Stimulated activated CD4-positive, alpha-beta T cell treated with anti-CD3 and anti-CD28 coated beads, Interleukin-4, amount 100 ng/mL, for 1 hour (primary cell): ENCODE data around the gene DNAH1.

Experiments used
- DNase-seq: peaks from one replicate; pipeline ENCODE4 v3.0.0-alpha.2; 2020

Gene DNAH1

DNA sequence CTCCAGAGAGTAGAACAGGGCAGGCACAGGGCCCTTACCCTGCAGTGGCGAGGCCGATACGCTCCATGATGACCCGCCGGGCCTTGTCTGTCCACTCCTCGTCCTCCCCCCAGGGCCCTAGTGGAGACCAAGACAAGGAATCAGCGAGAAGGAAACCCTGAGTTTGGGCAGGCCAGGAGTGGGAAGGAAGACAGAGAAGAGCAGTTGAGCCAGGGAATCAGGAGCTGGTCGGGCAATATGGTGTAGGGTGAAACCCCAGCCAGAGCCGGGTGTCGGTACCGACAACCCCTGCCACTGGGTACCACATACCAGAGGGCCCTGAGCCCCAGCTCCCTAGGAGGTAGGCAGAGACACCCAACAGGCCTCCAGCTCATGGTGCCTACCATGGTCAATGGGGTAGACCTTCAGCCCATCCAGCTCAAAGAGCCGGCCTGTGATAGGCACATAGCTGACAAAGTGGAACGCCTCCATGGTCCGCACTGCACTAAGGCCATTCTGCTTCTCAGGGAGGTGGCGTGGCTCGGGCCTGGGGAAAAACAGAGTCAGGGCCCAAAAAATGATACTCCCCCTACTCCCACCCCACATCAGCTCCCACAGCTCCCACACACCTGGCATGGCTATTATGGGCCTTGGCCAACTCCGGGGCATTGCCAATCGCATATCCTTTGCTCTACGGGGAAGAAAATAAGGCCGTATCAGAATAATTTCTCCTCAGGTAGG is 90.8 kb downstream of the DNAH1 start:
- DNase-seq = no peak

DNA sequence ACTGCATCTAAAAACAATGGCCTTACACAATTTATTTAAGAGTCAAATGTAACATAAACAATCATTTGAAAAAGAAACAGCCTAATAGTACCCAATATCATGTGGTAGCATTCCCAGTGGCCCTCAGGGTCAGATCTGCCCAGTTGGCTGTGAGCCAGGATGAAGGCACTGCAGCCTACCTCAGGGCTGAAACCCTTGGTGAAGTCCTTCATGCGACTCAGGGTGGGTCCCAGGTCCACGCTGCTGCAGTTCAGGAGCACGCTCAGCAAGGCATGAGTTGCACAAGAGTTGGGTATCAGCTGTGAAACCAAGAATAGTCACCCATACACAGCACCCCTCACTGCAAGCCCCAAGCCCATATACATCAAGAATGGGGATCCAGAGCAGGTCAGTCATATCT is 91.7 kb downstream of the DNAH1 start:
- no peak for DNase-seq

DNA sequence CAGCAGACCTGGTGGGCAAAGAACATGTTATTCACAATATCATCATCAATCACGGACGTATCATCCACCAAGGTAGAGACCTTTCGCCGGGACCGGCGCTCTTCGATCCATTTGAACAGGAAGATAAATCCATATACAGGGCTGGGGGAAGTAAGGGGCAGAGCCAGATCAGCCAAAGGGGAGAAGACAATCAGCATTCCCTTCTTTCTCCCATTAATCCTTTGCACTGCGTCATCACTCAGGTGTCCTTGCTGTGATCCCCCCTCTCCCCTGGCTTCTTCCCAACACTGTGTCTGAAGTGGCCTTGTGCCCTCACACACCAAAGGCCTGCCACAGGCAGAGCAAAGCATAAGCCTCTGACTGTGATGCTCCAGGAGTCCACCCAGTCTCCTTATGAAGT is 92.3 kb downstream of the DNAH1 start:
- no peak for DNase-seq

DNA sequence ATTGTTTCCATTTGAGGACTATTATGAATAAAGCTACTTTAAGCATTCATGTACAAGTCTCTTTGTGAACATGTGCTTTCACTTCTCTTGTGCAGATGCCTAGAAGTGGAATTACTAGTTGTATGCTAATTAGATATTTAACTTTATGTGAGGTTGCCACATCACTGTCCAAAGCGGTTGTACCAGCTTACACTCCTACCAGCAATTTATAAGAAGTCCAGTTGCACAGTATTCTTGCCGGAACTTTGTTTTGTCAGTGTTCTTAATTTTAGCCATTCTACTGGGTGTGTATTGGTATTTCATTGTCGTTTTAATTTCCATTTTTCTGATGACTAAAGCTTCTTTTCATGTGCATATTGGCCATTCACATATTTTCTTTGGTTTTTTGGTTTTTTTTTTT is 99.7 kb downstream of the DNAH1 start:
- DNase-seq = no peak

DNA sequence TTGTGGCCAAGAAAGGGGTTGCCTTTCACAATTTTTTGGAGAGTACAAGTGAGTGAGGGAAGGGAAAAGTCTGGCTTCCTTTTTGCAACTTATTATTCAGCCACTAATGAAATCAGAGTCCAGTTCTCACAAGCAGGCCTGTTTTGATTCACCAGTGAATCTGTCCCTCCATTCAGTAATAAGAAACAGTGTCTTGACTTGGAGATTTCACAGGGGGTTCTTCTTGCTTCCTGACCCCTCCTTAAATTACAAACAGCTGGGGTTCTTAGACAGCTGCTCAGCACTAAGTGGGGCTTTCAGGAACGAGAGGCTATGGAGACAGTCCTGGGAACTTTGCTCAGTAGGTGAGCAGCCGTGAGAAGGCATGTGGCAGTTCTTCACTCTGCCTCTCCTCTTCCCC is 104.3 kb downstream of the DNAH1 start:
- DNase-seq = no peak

DNA sequence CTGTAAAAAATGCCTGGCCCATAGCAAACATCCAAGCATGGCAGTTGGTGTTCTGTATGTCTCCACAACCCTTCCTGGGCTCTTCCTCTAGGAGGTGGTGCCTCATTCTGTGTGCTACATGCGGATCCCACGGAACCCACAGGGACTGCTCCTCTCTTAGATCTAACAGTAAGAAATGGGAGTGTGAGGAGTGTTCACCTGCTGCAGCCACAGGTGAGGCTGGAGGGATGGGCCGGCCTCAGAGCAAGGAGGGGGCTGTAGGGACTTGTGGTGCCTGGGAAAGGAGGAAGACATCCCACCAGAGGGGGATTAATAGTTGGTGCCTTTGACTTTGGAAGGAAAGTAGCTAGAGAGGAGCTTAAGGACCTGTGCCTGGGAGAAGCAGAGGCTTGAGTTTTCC is 106.5 kb downstream of the DNAH1 start:
- DNase-seq = no peak

DNA sequence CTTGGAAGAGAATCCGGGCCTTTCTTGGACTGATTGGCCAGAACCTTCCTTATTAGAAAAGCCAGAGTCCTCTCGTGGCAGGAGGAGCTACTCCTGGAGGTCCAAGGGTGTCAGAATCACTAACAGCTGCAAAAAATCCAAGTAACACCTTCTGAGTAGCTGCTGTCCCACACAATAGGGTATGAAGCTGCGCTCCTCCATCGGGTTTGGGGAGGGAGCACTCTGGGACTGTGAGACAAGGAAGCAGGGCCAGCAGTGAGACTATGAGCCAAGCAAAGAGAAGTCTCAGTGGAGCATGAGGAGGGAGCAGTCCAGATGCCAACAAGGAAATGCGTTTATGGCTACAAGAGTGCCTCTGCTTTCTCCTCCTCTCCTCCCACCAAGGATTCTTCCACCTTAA is 107.1 kb downstream of the DNAH1 start:
- DNase-seq = no peak

DNA sequence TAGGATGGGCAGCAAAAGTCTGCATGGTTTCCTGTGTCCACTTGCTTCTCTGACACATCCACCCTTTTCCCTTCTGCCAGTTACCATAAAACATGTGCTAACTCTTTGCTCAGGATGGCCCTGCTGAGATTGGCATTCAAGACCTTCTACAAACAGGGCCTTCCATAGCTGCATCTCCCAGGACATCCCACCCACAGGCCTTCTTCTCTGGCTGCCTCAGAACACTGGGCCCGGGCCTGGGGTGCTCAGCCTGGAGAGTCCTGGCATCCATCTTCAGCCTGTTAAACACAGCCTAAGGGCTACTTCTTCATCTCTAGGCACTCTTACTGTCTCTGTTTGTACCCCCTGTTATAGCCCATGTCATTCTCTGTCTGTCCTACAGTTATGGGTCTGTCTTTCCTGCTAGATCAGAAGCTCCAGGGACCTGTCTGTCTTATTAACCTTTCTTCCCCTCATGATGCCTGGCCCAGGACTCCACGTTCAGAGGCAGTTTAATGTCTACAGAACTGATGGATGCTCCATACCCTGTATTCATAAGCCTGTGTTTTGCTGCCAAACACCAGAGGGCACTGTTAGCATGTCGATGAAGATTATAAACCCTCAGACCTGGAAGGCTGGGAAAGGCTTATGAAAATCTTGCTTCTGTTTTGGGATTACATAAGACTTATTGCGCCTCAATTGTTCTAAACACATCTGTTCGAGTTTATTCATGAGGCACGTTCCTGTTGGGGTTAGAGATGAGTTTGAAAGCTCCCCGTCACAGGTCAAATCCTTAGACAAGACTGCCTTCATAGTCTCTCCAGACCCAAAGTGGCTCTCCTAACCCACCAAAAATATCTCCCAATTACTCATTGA is 112.3 kb downstream of the DNAH1 start:
- no peak for DNase-seq

DNA sequence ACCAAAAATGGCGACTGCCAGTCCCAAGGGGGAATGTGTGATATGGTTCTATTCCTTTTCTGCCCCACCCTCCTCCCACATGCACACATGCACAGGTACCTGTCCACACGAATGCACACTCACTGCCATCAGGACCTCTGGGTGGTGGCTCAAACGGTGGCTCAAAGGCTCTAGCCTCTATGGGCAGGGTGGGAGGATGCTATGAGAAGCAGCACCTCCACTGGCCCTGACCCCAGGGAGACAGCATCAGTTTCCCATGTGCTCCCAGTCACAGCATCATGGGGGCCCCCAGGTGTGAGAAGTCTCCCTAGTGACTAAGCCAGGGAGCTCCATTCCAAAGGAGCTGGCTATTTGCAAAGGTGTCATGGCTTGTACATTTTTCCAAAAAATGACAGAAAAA is 112.9 kb downstream of the DNAH1 start:
- DNase-seq = no peak

DNA sequence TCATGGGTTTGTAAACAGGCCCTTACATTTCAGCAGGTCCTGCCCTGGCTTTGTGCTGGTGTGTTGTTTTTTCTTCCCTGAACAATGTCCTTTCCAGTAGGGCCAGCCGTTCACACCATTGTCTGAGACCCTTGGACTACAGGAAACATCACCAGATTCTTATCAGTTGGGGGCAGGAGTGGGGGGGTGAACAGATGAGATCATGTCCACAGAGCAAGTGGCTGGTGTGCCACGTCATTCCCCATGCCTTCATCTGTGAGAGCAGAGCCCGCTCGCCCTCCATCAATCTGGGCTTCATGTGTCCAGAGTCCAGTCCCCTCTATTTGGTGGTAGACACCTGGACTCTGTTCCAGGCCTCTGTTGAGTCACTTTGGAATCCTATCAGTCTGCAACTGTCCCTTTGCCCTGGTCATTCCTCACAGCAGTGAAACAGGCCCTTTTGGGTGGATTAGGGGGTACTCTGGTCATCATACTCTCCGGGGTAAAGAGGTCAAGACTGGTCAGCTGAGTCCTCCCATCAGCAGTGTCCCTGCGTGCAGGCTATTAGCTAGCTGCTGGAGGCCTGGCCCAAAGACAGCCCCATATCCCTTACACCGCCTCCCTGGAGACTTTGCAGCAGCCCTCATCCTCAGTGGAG is 113.8 kb downstream of the DNAH1 start:
- no peak for DNase-seq

DNA sequence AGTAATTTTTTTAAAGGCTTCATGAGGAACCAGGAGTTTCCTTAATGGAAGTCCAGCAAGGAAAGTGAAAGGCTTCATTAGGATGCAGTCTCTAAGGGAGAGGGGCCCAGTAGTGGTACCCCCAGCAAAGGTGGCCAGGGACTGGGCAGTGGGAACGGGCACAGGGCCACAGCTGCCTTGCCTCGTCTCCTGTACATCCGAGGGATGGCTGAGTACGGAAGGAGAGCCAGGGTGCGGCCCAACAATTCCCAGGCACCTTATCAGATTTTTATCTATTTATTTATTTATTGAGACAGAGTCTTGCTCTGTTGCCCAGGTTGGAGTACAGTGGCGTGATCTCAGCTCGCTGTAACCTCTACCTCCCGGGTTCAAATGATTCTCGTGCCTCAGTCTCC is 114.3 kb downstream of the DNAH1 start:
- DNase-seq = no peak

DNA sequence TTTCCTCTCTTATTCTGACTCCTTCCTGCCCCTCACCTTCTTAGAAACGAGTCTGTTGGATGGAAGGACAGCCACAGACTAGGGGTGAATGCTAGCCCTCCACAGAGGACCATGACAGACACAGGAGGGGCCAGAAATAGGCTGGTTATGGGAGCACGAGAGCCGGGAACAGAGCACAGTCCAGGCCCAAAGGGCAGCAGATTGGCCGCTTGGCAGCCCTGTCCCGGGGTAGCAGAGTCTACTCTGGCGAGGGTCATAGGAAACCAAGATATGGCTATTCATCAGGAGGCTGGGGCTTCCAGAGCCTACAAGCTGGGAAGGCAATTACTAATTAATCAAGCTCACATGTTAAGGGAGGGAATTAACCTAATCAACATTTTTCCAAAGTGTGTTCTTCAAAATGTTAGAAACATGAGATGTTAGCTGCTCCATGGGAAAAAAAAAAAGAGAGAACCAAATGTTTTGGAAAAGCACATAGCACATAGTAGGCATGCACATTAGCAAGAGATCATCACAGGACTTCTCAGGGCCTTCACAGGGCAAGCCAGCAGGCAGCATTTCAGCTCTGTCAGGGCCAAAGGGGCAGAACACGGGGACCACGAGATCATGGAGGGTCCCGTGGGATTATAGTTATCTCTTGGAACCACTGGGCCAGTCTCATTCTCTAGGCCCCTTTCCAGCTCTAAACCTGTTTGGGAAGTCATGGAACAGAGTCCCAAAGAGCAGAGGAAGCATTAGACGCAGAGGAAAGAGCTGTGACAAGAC is 115.5 kb downstream of the DNAH1 start:
- no peak for DNase-seq

DNA sequence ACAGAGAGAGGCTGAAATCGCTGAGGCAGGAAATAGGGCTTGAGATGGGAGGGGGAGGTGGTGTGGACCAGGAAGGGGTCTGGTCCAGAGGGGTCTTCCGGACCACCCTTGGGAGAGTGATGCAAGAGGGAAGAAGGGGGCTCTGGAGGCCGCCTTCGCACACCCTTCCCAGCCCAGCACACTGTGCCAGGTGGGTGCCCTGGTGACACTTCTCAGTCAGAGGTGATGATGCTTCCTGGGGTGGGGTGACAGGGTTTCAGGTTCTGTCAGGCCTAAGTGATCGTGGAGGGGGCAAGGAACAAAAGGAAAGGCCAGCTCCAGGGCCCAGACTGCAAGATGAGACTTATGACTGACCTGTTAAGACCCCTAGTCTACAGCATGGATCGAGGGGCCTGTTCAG is 116.1 kb downstream of the DNAH1 start:
- no peak for DNase-seq

DNA sequence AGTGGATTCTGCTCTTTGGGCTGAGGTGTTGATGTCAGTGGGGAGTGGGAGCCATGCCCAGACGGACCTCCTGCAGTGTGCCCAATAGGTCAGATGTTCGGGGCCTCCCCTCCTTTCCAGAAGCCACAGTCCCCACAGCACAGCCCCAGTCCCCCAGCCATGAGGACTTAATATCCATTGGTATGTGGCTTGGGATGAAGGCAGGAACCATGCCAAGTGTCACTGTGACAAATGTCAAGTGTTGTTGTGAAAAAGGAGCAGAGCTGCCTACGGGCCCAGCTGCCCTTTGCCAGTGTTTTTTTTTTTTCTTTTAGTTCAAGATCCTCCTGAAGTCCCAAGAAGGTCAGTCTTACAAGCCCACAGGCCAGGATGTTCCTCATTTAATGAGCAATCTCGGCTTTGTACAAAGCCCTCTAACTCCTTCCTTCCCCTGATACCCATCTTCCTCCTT is 116.6 kb downstream of the DNAH1 start:
- no peak for DNase-seq

DNA sequence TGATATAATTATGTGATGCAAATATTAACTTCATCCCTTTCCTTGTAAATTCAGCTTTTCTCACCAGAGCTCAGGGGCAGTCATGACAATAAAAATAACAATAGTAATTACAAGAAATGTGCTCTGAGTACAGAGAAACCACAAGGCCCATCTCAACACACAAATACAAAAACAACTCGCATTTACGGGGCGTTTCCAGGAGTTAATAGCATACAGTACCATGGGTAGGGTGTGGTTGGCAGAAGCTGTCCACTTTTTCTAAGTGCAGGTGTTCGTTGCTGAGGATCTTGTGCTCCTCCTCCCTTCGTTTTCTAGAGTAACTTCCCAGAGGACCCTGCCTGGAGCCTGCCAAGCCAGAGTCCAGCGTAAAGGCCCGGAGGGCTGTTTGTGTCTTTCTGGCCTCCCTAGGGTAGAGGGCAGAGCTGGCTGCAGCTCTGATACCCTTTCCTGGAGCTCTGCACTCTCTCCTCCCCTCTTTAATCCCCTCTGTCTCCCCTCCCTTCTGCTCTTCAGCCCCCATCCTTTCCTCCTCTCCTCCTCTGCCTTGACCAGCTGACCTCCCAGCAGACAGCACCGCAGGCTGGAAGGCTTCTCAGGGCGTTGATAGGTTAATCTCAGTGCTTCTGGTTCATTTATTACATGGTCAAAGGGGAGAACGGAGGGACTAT is 117.3 kb downstream of the DNAH1 start:
- no peak for DNase-seq

DNA sequence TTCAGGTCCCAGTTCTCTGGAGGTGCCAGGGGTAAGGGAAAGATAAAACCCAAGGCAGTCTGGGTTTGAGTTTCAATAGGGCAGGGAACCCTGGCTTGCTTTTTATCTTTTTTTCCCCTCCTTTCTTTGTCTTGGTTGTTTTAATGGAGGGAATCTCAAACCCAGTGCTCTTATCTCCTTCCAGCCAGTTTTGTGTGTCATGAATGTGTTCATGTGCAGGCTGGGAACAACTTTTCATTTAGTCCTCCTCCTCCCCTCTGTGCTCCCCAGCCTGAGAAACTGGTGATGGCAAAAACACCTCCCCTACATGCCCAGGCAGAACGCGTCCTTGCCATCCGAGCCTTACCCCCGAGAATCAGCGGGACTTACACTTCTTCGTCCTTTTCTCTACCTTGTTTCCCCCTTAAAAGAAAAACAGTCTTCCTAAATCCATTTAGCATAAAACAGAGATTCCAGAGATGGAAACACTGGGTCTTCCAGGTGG is 117.9 kb downstream of the DNAH1 start:
- DNase-seq = no peak

DNA sequence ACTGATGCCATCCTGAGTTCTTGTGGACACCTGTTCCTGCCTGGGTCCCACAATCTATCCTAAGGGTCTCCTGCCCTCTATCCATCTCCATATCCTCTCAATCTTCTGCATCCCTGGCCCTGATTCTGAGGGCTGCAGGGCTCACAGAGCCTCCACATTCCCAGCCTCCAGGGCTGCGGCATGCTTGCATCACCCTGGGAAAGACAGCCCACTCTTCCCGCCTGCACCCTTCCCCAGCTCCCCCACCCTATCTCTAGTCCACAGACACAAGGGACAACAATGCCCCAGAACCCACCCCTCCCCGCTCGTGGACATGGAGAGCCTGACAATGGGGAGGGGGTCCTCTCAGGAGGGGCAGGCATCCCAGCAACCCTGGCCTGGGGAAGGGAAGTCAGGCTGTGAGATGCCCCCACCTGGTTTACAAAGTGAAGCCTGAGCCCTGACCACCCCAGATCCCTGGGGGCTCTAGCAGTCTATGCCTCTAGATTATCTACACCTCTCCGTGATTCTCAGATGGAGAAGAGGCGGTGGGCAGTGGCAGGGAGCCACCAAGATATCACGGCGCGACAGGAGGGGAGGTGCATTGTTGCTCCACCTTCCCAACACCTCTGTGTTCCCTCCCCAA is 118.5 kb downstream of the DNAH1 start:
- DNase-seq = no peak

DNA sequence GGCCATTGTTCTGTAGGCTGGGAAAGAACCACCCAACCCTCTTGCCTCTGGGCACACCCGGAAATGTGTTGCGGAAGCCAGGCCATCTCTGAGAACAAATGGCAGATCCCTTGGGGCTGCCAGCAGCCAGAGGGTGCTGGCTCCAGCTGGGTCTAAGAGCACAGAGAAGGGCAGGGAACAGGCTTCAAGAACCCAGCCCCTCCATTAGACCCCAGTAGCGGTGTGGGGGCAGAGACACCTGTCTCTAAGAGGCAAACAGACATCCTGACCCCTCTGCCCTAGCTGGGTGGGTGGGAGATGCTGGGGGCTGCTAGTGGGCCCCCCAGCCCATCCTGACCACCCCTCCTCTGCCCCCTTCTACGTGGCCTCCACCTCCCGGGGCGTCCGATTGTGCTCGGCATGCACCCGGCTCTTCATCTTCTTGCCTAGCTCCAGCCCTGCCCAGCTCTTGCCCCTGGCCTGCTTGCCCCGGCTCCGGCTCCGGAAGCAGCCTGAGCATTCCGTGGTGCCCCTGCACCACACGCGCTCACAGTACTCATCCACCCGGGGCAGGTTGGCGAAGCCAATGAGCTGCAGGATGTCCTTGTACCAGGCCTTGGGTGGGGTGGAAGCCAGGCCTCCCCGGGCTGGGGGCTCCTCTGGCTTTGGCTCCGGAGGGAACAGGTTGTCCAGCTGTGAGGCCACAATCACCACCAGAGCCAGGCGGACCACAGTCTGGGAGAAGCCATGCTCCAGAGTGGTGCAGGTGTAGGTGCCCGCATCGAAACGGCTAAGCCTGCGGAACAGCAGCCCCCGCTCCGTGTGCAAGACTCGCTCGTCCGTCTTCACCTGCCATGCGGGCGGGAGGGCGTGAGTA is 119.4 kb downstream of the DNAH1 start:
- DNase-seq = no peak

DNA sequence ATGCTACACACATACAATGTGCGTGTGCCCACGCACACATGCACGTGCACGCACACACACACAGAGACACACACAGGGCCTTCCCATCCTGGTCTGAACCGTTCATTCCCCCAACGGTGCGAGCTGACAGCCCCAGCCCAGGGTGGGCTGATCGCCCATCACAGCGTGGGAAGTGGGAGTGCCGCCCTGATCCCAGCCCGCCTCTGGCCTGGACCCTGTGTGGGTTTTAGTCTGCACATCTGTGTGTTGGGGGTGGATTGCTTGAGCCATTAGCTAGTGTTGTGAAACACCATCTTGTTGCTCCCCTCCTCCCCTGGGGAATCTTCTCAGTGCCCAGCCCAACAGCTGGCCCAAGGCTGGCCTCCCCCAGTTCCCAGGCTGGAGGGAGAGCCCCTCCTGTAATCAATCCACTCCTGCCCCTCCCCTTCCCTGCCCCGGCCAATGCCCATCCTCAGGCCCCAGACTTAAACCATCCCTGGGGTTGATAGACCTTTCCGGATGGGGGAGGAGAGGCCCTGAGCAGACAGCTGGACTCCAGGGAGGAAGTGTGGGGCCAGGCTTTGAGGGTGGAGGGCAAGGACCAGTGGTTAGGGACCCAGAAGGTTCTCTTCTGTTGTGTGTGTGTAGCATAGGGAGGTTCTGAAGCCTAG is 120.5 kb downstream of the DNAH1 start:
- DNase-seq = no peak

DNA sequence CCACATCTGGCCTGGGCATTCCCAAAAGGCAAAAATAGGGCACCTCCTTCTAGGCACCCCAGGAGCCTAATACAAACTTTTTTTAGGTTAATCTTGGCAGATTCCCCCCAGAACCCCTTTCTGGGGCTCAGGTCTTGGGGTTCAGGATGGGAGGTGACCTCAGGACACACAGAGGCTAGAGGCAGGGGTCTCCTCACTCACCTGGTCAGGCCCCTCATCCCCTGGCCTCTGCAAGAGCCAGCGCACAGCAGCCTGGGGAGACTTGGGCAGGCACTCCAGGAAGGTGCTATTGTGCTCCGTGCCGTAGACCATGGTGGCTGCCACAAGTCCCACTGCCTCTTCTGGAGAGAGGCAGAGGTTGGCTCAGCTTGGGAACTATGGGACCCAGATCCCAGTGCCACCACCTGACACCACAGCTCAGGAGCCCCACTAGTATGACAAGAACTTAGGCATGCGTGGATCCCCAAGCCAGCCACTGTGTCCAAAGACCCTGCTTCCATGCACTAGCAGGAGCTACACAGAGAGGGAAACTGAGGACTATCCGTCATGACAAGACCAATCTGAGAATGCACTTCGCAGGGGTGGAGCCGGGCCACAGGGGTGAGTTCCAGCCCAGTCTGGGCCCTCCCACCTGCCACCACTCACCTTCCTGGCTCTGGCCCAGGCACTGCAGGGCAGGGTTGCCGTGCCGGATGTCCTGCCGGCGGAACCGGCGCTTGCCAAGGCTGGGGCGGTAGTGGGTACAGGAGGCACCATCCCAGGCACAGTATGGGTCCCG is 121.4 kb downstream of the DNAH1 start:
- DNase-seq = no peak
